Measurements from ENCODE around the gene NCOA1. TPM values are rescaled to one million over a fixed set of nuclear protein-coding genes. Genes with fewer than 3 reads are reported as not detected.

The NCOA1 gene
- total RNA-seq, 1 experiment from 2014 or later, result 24.6 TPM

DNA sequence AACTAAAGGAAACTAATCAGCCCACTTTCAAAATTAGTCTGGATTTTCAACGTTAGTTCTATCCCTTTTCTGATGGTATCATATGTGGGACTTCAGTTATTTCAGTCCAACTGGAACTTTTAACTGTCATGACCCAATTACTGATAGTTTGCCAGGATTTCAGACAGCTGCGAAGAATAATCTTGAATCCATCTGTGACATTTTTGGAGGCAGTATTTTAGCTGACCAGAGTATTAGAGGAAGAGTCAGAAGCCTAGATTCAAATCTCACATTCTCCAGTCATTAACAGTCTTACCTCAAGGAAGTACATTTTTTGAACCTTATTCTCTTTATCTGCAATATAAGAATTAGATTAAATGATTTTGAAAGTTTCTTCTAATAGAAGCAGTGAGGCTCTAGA is 220.8 kb downstream of the NCOA1 start:
- Histone ChIP-seq H3K27me3 (ENCODE audit: control insufficient read depth, insufficient read depth, low read length) (no peaks in the 10 kb centered on the region), H3K27ac (ENCODE audit: low read length) (no peak overlapping the region), H3K4me1 (ENCODE audit: control insufficient read depth, insufficient read depth, low read length) (no peaks in the 10 kb centered on the region), H3K9me3 (ENCODE audit: control insufficient read depth, insufficient read depth, low read depth, low read length) (no peaks in the 10 kb centered on the region), H3K4me3 (ENCODE audit: low read depth in 2 of 2, low read length in 2 of 2) (no peak overlapping the region), H3K36me3 (ENCODE audit: control insufficient read depth, insufficient read depth, low read length) (no peaks in the 10 kb centered on the region; the same call in 1 of the 2 replicates)
- in situ Hi-C loops (cut with HindIII; ENCODE audit: low pct_unique_long_range_greater_than_20kb, low sequenced_read_pairs) (no loop called here), intact Hi-C loops (cut with micrococcal nuclease; ENCODE audit: unreplicated experiment) (no loop called here)
- CTCF ChIA-PET, result no interaction called here
- BruUV-seq (replicated peaks), result no TSS peak
- no peak for DNase-seq (ENCODE audit: low read depth, low spot score)
- no peak for ATAC-seq
- TF ChIP-seq SIN3A (IDR thresholded peaks at IDR 0.05; ENCODE audit: borderline replicate concordance, insufficient read depth, low read depth, low read length), result no peak
- POLR2A ChIA-PET, result no interaction called here

DNA sequence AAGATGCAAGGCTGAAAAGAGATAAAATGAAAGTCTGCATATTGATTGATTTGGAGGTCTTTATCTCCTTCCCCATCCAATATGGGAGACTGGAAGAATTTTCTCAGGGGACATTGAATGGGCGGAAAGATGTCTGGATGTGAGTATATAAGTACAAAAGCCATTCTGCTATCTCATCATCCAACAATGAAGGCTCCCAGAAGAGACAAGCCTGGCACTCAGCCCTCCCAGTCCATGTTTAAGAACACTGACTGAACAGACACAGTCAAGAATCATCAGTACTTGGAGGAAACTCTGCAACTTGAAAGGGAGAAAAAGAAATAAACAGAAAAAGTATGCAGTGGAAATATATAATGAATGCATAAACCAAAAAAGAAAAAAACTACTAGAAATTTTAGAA is 221.2 kb downstream of the NCOA1 start:
- Histone ChIP-seq H3K4me3 (ENCODE audit: low read depth in 2 of 2, low read length in 2 of 2) (no peak overlapping the region), H3K4me1 (ENCODE audit: control insufficient read depth, insufficient read depth, low read length) (no peaks in the 10 kb centered on the region), H3K27ac (ENCODE audit: low read length) (no peak overlapping the region), H3K36me3 (ENCODE audit: control insufficient read depth, insufficient read depth, low read length) (no peaks in the 10 kb centered on the region; the same call in 1 of the 2 replicates), H3K9me3 (ENCODE audit: control insufficient read depth, insufficient read depth, low read depth, low read length) (no peaks in the 10 kb centered on the region), H3K27me3 (ENCODE audit: control insufficient read depth, insufficient read depth, low read length) (no peaks in the 10 kb centered on the region)
- ChIA-PET POLR2A (no interaction called here), CTCF (no interaction called here)
- in situ Hi-C loops (cut with HindIII; ENCODE audit: low pct_unique_long_range_greater_than_20kb, low sequenced_read_pairs) (no loop called here), intact Hi-C loops (cut with micrococcal nuclease; ENCODE audit: unreplicated experiment) (no loop called here)
- ATAC-seq, result no peak
- no peak for DNase-seq (ENCODE audit: low read depth, low spot score)
- no TSS peak for BruUV-seq (replicated peaks)
- TF ChIP-seq TCF7L2 (IDR thresholded peaks at IDR 0.05; ENCODE audit: low read depth, low read length), result no peak
- TF ChIP-seq, protein P1, sequence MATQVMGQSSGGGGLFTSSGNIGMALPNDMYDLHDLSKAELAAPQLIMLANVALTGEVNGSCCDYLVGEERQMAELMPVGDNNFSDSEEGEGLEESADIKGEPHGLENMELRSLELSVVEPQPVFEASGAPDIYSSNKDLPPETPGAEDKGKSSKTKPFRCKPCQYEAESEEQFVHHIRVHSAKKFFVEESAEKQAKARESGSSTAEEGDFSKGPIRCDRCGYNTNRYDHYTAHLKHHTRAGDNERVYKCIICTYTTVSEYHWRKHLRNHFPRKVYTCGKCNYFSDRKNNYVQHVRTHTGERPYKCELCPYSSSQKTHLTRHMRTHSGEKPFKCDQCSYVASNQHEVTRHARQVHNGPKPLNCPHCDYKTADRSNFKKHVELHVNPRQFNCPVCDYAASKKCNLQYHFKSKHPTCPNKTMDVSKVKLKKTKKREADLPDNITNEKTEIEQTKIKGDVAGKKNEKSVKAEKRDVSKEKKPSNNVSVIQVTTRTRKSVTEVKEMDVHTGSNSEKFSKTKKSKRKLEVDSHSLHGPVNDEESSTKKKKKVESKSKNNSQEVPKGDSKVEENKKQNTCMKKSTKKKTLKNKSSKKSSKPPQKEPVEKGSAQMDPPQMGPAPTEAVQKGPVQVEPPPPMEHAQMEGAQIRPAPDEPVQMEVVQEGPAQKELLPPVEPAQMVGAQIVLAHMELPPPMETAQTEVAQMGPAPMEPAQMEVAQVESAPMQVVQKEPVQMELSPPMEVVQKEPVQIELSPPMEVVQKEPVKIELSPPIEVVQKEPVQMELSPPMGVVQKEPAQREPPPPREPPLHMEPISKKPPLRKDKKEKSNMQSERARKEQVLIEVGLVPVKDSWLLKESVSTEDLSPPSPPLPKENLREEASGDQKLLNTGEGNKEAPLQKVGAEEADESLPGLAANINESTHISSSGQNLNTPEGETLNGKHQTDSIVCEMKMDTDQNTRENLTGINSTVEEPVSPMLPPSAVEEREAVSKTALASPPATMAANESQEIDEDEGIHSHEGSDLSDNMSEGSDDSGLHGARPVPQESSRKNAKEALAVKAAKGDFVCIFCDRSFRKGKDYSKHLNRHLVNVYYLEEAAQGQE (IDR thresholded peaks at IDR 0.05; ENCODE audit: insufficient read depth in 1 of 2, low read depth in 2 of 2, low read length in 1 of 2), result no peak
- TF ChIP-seq POLR2AphosphoS5 (IDR thresholded peaks at IDR 0.05; ENCODE audit: low read depth, low read length), result no peak
- no peak for TF ChIP-seq SIN3A (IDR thresholded peaks at IDR 0.05; ENCODE audit: borderline replicate concordance, insufficient read depth, low read depth, low read length)
- TF ChIP-seq, protein P2, sequence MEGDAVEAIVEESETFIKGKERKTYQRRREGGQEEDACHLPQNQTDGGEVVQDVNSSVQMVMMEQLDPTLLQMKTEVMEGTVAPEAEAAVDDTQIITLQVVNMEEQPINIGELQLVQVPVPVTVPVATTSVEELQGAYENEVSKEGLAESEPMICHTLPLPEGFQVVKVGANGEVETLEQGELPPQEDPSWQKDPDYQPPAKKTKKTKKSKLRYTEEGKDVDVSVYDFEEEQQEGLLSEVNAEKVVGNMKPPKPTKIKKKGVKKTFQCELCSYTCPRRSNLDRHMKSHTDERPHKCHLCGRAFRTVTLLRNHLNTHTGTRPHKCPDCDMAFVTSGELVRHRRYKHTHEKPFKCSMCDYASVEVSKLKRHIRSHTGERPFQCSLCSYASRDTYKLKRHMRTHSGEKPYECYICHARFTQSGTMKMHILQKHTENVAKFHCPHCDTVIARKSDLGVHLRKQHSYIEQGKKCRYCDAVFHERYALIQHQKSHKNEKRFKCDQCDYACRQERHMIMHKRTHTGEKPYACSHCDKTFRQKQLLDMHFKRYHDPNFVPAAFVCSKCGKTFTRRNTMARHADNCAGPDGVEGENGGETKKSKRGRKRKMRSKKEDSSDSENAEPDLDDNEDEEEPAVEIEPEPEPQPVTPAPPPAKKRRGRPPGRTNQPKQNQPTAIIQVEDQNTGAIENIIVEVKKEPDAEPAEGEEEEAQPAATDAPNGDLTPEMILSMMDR (IDR thresholded peaks at IDR 0.05), result no peak

DNA sequence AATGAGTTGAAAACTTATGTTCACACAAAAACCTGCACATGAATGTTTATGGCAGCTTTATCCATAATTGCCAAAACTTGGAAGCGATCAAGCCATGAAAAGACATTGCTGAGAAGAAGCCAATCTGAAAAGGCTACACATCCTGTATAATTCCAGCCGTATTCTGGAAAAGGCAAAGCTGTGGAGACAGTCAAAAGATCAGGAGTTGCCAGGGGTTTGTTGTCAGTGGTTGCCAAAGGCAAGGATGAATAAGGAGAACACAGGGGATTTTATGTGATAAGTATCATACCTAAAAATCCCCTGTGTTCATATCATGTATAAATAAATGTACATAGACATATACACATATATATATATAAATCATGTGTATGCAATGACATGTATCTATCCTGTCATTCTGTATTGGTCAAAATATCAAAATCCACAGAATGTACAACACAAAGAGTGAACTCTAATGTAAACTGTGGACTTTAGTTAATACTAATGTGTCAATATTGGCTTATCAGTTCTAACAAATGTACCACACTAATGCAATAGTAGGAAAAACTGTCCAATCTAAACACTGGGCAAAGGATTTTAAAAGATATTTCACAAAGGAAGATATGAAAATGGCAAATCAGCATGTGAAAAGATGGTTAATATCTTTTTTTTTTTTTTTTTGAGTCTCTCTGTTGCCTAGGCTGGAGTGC is 226.4 kb downstream of the NCOA1 start:
- TF ChIP-seq SIN3A (IDR thresholded peaks at IDR 0.05; ENCODE audit: borderline replicate concordance, insufficient read depth, low read depth, low read length) (no peak), POLR2AphosphoS5 (IDR thresholded peaks at IDR 0.05; ENCODE audit: low read depth, low read length) (no peak), TCF7L2 (IDR thresholded peaks at IDR 0.05; ENCODE audit: low read depth, low read length) (no peak)
- TF ChIP-seq, protein P1 (IDR thresholded peaks at IDR 0.05; ENCODE audit: insufficient read depth in 1 of 2, low read depth in 2 of 2, low read length in 1 of 2), result no peak
- TF ChIP-seq, protein P2 (IDR thresholded peaks at IDR 0.05), result no peak
- CTCF ChIA-PET, result no interaction called here
- intact Hi-C loops (cut with micrococcal nuclease; ENCODE audit: unreplicated experiment), result no loop called here
- no TSS peak for BruUV-seq (replicated peaks)
- Histone ChIP-seq H3K36me3 (ENCODE audit: control insufficient read depth, insufficient read depth, low read length) (no peaks in the 10 kb centered on the region; the same call in 1 of the 2 replicates), H3K27ac (ENCODE audit: low read length) (no peak overlapping the region), H3K27me3 (ENCODE audit: control insufficient read depth, insufficient read depth, low read length) (no peaks in the 10 kb centered on the region), H3K4me3 (ENCODE audit: low read depth in 2 of 2, low read length in 2 of 2) (no peak overlapping the region), H3K9me3 (ENCODE audit: control insufficient read depth, insufficient read depth, low read depth, low read length) (no peaks in the 10 kb centered on the region), H3K4me1 (ENCODE audit: control insufficient read depth, insufficient read depth, low read length) (no peaks in the 10 kb centered on the region)
- no peak for DNase-seq (ENCODE audit: low read depth, low spot score)
- POLR2A ChIA-PET, result no interaction called here
- in situ Hi-C loops (cut with HindIII; ENCODE audit: low pct_unique_long_range_greater_than_20kb, low sequenced_read_pairs), result no loop called here
- ATAC-seq, result no peak

Data from Panc1 (cell line).